Measurements from ENCODE around the gene PPP4C.

The PPP4C gene

GRCh38 chr16:30068750-30069610 is 6.8 kb upstream of the PPP4C start:
- peak overlapping the region; percentile 23 for H3K9ac ChIP-seq (ENCODE audit: low read length)
- H3K9me3 ChIP-seq (ENCODE audit: control insufficient read depth, insufficient read depth, low read depth, low read length): no peaks in the 10 kb centered on the region
- H3K36me3 ChIP-seq (ENCODE audit: control insufficient read depth, insufficient read depth, low read length): peaks cover 67% of the 10 kb centered on the region
- H3K4me1 ChIP-seq (ENCODE audit: control insufficient read depth, insufficient read depth, low read length): peaks cover 12% of the 10 kb centered on the region
- H3K27ac ChIP-seq (ENCODE audit: low read depth, low read length): no peak overlapping the region
- H3K4me3 ChIP-seq (ENCODE audit: low read depth, low read length): no peak overlapping the region
- no peaks in the 10 kb centered on the region for H3K27me3 ChIP-seq (ENCODE audit: control insufficient read depth, insufficient read depth, low read length)

DNA sequence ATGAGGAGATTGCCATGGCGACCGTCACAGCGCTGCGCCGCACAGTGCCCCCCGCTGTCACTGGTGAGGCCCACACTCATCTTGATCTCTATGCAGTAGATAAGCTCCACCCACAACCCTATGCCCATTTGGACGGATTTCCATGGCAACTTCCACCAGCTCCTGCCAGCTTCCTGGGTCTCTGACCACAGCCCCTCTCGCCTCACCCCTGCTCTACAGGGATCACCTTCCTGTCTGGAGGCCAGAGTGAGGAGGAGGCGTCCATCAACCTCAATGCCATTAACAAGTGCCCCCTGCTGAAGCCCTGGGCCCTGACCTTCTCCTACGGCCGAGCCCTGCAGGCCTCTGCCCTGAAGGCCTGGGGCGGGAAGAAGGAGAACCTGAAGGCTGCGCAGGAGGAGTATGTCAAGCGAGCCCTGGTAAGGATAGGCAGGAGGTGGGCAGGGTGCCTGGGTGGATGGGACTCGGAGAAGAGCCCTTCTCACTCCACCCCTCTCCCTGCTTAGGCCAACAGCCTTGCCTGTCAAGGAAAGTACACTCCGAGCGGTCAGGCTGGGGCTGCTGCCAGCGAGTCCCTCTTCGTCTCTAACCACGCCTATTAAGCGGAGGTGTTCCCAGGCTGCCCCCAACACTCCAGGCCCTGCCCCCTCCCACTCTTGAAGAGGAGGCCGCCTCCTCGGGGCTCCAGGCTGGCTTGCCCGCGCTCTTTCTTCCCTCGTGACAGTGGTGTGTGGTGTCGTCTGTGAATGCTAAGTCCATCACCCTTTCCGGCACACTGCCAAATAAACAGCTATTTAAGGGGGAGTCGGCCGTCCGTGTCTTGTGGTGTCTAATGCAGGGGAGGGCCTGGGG is 6.0 kb upstream of the PPP4C start:
- H3K9me3 ChIP-seq (ENCODE audit: control insufficient read depth, insufficient read depth, low read depth, low read length): no peaks in the 10 kb centered on the region
- no peaks in the 10 kb centered on the region for H3K27me3 ChIP-seq (ENCODE audit: control insufficient read depth, insufficient read depth, low read length)
- no peak overlapping the region for H3K27ac ChIP-seq (ENCODE audit: low read depth, low read length)
- peaks cover 11% of the 10 kb centered on the region for H3K4me1 ChIP-seq (ENCODE audit: control insufficient read depth, insufficient read depth, low read length)
- H3K36me3 ChIP-seq (ENCODE audit: control insufficient read depth, insufficient read depth, low read length): peaks cover 67% of the 10 kb centered on the region
- no peak overlapping the region for H3K4me3 ChIP-seq (ENCODE audit: low read depth, low read length)
- H3K9ac ChIP-seq (ENCODE audit: low read length): no peak overlapping the region

DNA sequence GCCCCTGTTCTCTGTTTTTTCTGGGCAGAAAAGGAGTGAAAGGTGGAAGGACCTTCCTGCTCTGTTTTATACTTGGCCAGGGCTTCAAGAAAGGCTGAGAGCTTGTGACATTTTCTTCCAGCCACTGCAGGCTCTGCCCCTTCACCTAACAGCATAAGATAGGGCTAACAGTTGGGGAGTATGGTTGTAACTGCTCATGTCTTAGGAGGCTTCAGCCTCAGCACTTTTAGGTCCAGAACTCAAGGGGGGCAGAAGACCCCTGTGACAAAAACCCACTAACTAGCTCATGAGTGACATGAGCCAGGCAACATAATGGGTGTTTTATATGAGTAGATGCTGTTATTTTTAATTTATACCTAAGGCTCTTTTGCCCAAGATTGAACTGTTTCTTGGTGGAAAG is 5.3 kb upstream of the PPP4C start:
- H3K9me3 ChIP-seq (ENCODE audit: control insufficient read depth, insufficient read depth, low read depth, low read length): no peaks in the 10 kb centered on the region
- peaks cover 11% of the 10 kb centered on the region for H3K4me1 ChIP-seq (ENCODE audit: control insufficient read depth, insufficient read depth, low read length)
- H3K4me3 ChIP-seq (ENCODE audit: low read depth, low read length): no peak overlapping the region
- H3K36me3 ChIP-seq (ENCODE audit: control insufficient read depth, insufficient read depth, low read length): peaks cover 67% of the 10 kb centered on the region
- H3K27ac ChIP-seq (ENCODE audit: low read depth, low read length): no peak overlapping the region
- H3K27me3 ChIP-seq (ENCODE audit: control insufficient read depth, insufficient read depth, low read length): no peaks in the 10 kb centered on the region
- no peak overlapping the region for H3K9ac ChIP-seq (ENCODE audit: low read length)

GRCh38 chr16:30076276-30076791 is 540 bp downstream of the PPP4C start:
- Histone ChIP-seq H3K27ac (ENCODE audit: low read depth, low read length) (peak overlapping the region; percentile 82), H3K36me3 (ENCODE audit: control insufficient read depth, insufficient read depth, low read length) (peaks cover 50% of the 10 kb centered on the region), H3K4me3 (ENCODE audit: low read depth, low read length) (peak overlapping the region; percentile 91), H3K27me3 (ENCODE audit: control insufficient read depth, insufficient read depth, low read length) (no peaks in the 10 kb centered on the region), H3K9ac (ENCODE audit: low read length) (peak overlapping the region; percentile 94), H3K4me1 (ENCODE audit: control insufficient read depth, insufficient read depth, low read length) (peaks cover 7% of the 10 kb centered on the region; the same call in 1 of the 2 replicates), H3K9me3 (ENCODE audit: control insufficient read depth, insufficient read depth, low read depth, low read length) (no peaks in the 10 kb centered on the region)

DNA sequence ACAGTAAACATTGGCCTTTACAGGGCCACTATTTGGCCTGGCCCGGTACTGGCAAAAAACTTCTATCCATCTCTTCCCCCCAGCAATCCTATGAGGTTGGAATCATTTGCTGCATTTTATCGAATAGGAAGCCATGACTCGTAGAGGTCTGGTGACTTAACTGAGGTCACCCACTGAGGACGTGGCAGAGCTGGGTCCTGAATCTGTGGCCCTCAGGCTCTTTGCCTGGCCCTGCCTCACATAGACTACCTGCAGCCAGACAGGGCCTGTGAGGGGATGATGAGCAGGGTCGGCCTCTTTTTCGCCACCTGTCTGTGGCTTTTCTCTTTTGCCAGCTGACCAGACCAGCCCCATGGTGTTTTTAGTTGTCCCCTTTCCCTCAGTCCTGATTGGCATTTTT is 1.9 kb downstream of the PPP4C start:
- Histone ChIP-seq H3K4me3 (ENCODE audit: low read depth, low read length) (no peak overlapping the region; the same call in 1 of the 2 replicates), H3K36me3 (ENCODE audit: control insufficient read depth, insufficient read depth, low read length) (peaks cover 47% of the 10 kb centered on the region), H3K4me1 (ENCODE audit: control insufficient read depth, insufficient read depth, low read length) (peaks cover 7% of the 10 kb centered on the region; the same call in 1 of the 2 replicates), H3K27ac (ENCODE audit: low read depth, low read length) (no peak overlapping the region), H3K9ac (ENCODE audit: low read length) (no peak overlapping the region), H3K27me3 (ENCODE audit: control insufficient read depth, insufficient read depth, low read length) (no peaks in the 10 kb centered on the region), H3K9me3 (ENCODE audit: control insufficient read depth, insufficient read depth, low read depth, low read length) (no peaks in the 10 kb centered on the region)

GRCh38 chr16:30078744-30079143 is 3.0 kb downstream of the PPP4C start:
- H3K27me3 ChIP-seq (ENCODE audit: control insufficient read depth, insufficient read depth, low read length): no peaks in the 10 kb centered on the region
- H3K4me3 ChIP-seq (ENCODE audit: low read depth, low read length): no peak overlapping the region
- H3K4me1 ChIP-seq (ENCODE audit: control insufficient read depth, insufficient read depth, low read length): peaks cover 7% of the 10 kb centered on the region; the same call in 1 of the 2 replicates
- peaks cover 58% of the 10 kb centered on the region for H3K36me3 ChIP-seq (ENCODE audit: control insufficient read depth, insufficient read depth, low read length)
- H3K9ac ChIP-seq (ENCODE audit: low read length): no peak overlapping the region
- H3K27ac ChIP-seq (ENCODE audit: low read depth, low read length): no peak overlapping the region
- no peaks in the 10 kb centered on the region for H3K9me3 ChIP-seq (ENCODE audit: control insufficient read depth, insufficient read depth, low read depth, low read length)

- H3K27ac ChIP-seq (ENCODE audit: low read depth, low read length): no peak overlapping the region
- H3K27me3 ChIP-seq (ENCODE audit: control insufficient read depth, insufficient read depth, low read length): no peaks in the 10 kb centered on the region
- H3K4me3 ChIP-seq (ENCODE audit: low read depth, low read length): no peak overlapping the region
- peaks cover 7% of the 10 kb centered on the region; the same call in 1 of the 2 replicates for H3K4me1 ChIP-seq (ENCODE audit: control insufficient read depth, insufficient read depth, low read length)
- H3K36me3 ChIP-seq (ENCODE audit: control insufficient read depth, insufficient read depth, low read length): peaks cover 65% of the 10 kb centered on the region
- H3K9ac ChIP-seq (ENCODE audit: low read length): no peak overlapping the region
- H3K9me3 ChIP-seq (ENCODE audit: control insufficient read depth, insufficient read depth, low read depth, low read length): no peaks in the 10 kb centered on the region
Observed at GRCh38 chr16:30079480-30079879, 3.7 kb downstream of the PPP4C start.

DNA sequence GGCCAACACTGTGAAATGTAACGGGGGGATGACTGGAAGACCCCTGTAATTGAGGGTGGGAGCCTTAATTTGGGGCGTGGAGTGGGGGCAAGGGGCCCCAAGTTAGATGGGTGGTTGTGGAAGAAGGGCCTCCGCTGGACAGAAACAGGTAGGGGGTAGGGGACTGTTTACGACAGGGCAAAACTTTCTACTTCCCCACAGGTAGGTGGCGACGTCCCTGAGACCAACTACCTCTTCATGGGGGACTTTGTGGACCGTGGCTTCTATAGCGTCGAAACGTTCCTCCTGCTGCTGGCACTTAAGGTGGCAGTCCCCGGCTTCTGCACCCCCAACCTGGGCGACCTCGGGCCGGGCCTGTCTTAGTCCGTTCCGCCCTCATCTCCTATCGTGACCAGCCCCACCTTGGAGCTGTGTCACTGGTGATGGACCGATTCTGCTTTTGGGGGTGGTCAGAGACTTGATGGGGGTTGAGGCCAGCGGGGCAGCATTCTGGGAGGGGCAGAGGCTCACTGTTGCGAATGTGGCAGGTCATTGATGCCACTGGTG is 6.8 kb downstream of the PPP4C start:
- Histone ChIP-seq H3K27me3 (ENCODE audit: control insufficient read depth, insufficient read depth, low read length) (no peaks in the 10 kb centered on the region), H3K9ac (ENCODE audit: low read length) (no peak overlapping the region), H3K4me3 (ENCODE audit: low read depth, low read length) (no peak overlapping the region), H3K4me1 (ENCODE audit: control insufficient read depth, insufficient read depth, low read length) (peaks cover 6% of the 10 kb centered on the region; the same call in 1 of the 2 replicates), H3K36me3 (ENCODE audit: control insufficient read depth, insufficient read depth, low read length) (peaks cover 76% of the 10 kb centered on the region), H3K9me3 (ENCODE audit: control insufficient read depth, insufficient read depth, low read depth, low read length) (no peaks in the 10 kb centered on the region), H3K27ac (ENCODE audit: low read depth, low read length) (no peak overlapping the region)

DNA sequence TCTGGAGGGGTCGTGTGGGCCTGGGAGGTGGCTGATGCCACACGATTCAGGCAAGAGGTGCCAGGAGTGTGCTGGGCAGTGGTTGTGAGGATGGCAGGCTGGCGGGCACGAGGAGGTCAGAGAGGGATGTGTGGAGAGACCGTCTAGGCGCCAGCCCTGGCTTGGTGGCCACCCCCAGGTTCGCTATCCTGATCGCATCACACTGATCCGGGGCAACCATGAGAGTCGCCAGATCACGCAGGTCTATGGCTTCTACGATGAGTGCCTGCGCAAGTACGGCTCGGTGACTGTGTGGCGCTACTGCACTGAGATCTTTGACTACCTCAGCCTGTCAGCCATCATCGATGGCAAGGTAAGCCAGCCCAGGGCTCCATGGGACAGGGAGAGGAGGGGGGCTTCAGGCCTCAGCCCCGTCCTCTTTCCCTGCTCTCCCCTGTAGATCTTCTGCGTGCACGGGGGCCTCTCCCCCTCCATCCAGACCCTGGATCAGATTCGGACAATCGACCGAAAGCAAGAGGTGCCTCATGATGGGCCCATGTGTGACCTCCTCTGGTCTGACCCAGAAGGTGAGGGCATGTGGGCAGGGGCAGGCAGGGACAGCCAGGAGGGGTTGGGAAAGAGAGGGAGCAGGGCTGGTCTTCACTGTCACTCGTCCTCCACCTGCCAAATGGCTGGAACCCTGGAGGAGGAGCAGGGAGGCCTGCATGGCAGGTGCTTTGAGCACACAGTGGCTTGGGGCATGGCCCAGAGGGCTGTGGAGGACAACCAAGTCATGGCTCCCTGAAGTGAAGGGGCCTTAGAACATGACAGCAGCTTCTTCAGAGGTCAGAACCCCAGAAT is 7.6 kb downstream of the PPP4C start:
- no peak overlapping the region for H3K27ac ChIP-seq (ENCODE audit: low read depth, low read length)
- no peaks in the 10 kb centered on the region for H3K9me3 ChIP-seq (ENCODE audit: control insufficient read depth, insufficient read depth, low read depth, low read length)
- H3K9ac ChIP-seq (ENCODE audit: low read length): no peak overlapping the region
- H3K27me3 ChIP-seq (ENCODE audit: control insufficient read depth, insufficient read depth, low read length): no peaks in the 10 kb centered on the region
- H3K4me1 ChIP-seq (ENCODE audit: control insufficient read depth, insufficient read depth, low read length): peaks cover 6% of the 10 kb centered on the region; the same call in 1 of the 2 replicates
- no peak overlapping the region for H3K4me3 ChIP-seq (ENCODE audit: low read depth, low read length)
- H3K36me3 ChIP-seq (ENCODE audit: control insufficient read depth, insufficient read depth, low read length): peaks cover 68% of the 10 kb centered on the region

Measured in HUES6 (cell line).